UCSD-AML1 (cell line): ENCODE results near the gene ITSN1.

Experiments
- DNase-seq: peaks from one replicate; lab custom pipeline; 2025; ENCODE audit not compliant: unreplicated experiment; lab: John Stamatoyannopoulos, UW

ITSN1 gene

GRCh38 chr21:33945652-33946270 is 303.5 kb downstream of the ITSN1 start:
- no peak for DNase-seq

DNA sequence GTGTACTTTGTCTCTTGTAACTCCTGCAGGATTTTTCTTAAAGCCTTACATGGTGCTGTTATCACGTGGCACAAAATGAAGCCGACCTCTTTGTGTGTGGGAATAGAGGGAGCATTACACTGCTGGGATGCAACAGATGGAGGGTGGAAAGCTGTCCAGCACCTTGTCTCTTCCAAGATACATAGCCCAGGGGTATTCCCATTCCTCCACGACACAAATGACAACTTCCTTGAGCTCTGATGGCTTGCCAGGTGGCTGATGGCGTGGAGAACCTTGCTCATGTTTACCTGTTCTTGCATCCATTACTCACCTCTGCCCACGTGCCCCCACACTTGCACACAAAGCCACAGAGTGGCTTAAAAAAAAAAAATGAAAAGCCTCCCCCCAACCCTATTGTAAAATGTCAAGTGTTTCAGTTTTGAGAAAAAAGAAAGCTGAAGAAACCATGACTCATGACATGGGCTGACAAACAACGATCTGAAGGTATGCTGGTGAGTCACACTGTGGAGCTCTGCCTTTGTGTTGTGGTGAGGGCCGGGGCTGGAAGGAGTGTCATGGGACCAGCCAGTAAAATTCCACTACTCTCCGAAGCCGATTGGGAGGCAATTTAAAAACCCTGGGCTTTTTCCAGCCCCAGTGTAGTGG is 305.3 kb downstream of the ITSN1 start:
- DNase-seq = peak; percentile 64

- peak; percentile 73 for DNase-seq
These were observed 306.0 kb downstream of the ITSN1 start for GRCh38 chr21:33948096-33948950.

DNA sequence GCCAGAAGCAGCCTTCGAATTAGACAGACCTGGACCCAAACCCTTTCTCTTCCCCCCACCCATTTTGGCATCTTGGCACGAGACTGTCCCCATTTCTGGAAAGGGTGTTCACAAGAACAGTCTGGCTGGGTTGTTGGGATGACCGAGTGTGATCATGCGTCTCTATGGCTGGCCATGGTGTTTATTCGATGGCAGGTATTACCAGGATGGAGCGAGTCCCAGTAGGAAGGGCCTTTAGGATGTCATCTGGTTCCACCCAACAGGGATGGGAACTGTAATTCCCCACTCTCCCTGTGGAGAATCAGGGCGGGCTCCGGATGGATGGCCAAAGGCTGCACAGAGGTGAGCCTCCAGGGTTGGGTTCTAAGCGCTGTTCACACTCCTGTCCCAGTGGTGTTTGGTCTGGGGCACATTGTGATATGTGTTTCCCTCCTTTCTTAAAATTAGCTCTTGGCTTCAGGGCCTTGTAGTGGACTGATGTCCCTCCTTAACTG is 306.7 kb downstream of the ITSN1 start:
- no peak for DNase-seq
